HG02678 (cell line): ENCODE data around the gene XAB2.
A peak's percentile ranks its signal among the peaks of the same experiment; 100 is the strongest.

Experiments
- ATAC-seq: cut with Tn5 transposase; IDR thresholded peaks from one replicate; pipeline ENCODE4 v1.9.1; 2021; ENCODE audit warnings: mild to moderate bottlenecking, moderate library complexity; ENCODE audit not compliant: unreplicated experiment

Gene XAB2

GRCh38 chr19:7629347-7630054, at the start of gene XAB2, which contains the start of gene PET100:
XAB2 (minus strand) TSS chr19:7629545; CDS start chr19:7629527, 18 bp downstream.
PET100 (plus strand) TSS chr19:7629793; CDS start chr19:7629834, 41 bp downstream.
- peak; percentile 89 for ATAC-seq

GRCh38 chr19:7677669-7678311, 48.4 kb upstream of the XAB2 start:
- ATAC-seq, result no peak

GRCh38 chr19:7676854-7677253, 47.5 kb upstream of the XAB2 start, which contains the start of gene MCEMP1:
MCEMP1 (plus strand) TSS chr19:7677090; CDS start chr19:7677121, 31 bp downstream.
- no peak for ATAC-seq

- no peak for ATAC-seq
Measured at GRCh38 chr19:7676376-7676775, 47.0 kb upstream of the XAB2 start.

- no peak for ATAC-seq
Measured at GRCh38 chr19:7674010-7675005, 45.0 kb upstream of the XAB2 start.

- no peak for ATAC-seq
Measured at GRCh38 chr19:7672522-7672921, 43.2 kb upstream of the XAB2 start.

- no peak for ATAC-seq
Measured at GRCh38 chr19:7670790-7671189, 41.4 kb upstream of the XAB2 start.

- ATAC-seq, result no peak
Measured at GRCh38 chr19:7670150-7670783, 40.9 kb upstream of the XAB2 start.

- no peak for ATAC-seq
Measured at GRCh38 chr19:7669641-7670040, 40.3 kb upstream of the XAB2 start.

GRCh38 chr19:7668842-7669241, 39.5 kb upstream of the XAB2 start, which contains the start of gene RETN:
RETN (plus strand) TSS chr19:7669049; CDS start chr19:7669327, 278 bp downstream.
- ATAC-seq, result no peak

- no peak for ATAC-seq
Measured at GRCh38 chr19:7665076-7665475, 35.7 kb upstream of the XAB2 start.

- no peak for ATAC-seq
Measured at GRCh38 chr19:7663706-7664105, 34.4 kb upstream of the XAB2 start.

- no peak for ATAC-seq
Measured at GRCh38 chr19:7662657-7663056, 33.3 kb upstream of the XAB2 start.

- ATAC-seq, result no peak
Measured at GRCh38 chr19:7661744-7662538, 32.6 kb upstream of the XAB2 start.

GRCh38 chr19:7658219-7658686, 28.9 kb upstream of the XAB2 start:
- peak; percentile 72 for ATAC-seq

GRCh38 chr19:7657131-7657751, 27.9 kb upstream of the XAB2 start:
- ATAC-seq, result no peak

- no peak for ATAC-seq
Measured at GRCh38 chr19:7655581-7655980, 26.2 kb upstream of the XAB2 start.

GRCh38 chr19:7654401-7654800, 25.1 kb upstream of the XAB2 start:
- no peak for ATAC-seq

GRCh38 chr19:7652061-7652641, 22.8 kb upstream of the XAB2 start:
- no peak for ATAC-seq
